ENCODE results near the gene P2RY14. TPM values are rescaled to one million over a fixed set of nuclear protein-coding genes. Genes with fewer than 3 reads are reported as not detected.

The P2RY14 gene
- total RNA-seq, 1 donor from 2014 or later = not detected

DNA sequence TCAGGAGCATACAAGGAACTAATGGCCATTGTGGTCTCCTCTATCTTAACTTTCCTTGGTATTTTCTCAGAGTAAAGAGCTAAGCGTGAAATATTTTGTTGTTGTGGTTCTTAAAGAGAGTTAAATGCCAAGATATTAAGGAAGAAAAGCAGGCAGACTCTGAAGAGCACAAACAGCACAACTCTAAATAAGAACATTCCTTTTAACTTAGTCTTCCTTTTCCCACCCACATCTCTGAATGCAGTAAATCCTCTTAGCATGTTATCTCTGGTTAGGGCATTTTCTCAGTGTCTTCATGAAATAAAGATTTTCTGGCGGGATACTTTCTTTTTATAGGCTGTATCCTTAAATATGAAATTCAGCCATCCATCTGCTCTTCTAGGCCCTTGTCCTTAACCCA is 36.8 kb upstream of the P2RY14 start:
- H3K36me3 Mint-ChIP-seq (ENCODE audit: low read depth) = no peaks in the 10 kb centered on the region
- peaks cover 3% of the 10 kb centered on the region for H3K9me3 Mint-ChIP-seq
- no peak overlapping the region for H3K27ac Mint-ChIP-seq (ENCODE audit: unreplicated experiment)
- TF ChIP-seq, protein P1, sequence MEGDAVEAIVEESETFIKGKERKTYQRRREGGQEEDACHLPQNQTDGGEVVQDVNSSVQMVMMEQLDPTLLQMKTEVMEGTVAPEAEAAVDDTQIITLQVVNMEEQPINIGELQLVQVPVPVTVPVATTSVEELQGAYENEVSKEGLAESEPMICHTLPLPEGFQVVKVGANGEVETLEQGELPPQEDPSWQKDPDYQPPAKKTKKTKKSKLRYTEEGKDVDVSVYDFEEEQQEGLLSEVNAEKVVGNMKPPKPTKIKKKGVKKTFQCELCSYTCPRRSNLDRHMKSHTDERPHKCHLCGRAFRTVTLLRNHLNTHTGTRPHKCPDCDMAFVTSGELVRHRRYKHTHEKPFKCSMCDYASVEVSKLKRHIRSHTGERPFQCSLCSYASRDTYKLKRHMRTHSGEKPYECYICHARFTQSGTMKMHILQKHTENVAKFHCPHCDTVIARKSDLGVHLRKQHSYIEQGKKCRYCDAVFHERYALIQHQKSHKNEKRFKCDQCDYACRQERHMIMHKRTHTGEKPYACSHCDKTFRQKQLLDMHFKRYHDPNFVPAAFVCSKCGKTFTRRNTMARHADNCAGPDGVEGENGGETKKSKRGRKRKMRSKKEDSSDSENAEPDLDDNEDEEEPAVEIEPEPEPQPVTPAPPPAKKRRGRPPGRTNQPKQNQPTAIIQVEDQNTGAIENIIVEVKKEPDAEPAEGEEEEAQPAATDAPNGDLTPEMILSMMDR (conservative IDR thresholded peaks at IDR 0.05) = no peak
- no peaks in the 10 kb centered on the region for H3K27me3 Mint-ChIP-seq (ENCODE audit: low read depth)
- H3K4me3 Mint-ChIP-seq = no peak overlapping the region
- H3K4me1 Mint-ChIP-seq = no peaks in the 10 kb centered on the region
- no peak for DNase-seq (ENCODE audit: low read depth, low spot score)

DNA sequence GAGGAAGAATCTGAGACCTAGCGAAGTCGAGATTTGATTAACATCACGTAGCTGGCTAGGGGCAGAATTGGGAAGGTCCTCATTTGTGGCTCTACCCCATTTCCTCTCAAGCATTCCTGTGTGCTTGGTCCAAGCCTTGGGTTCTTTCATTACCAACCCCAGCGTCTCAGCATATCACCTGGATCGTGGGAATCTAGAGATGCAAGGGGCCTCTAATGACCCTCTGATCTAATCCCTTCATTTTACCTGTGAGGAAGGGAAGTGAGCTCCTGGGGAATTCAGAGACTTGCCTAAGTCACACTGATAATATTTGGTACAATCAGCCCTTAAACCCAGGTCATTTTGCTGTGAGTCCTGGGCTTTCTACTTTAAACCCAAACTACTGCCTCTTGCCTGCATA is 36.3 kb upstream of the P2RY14 start:
- Mint-ChIP-seq H3K27me3 (ENCODE audit: low read depth) (no peaks in the 10 kb centered on the region), H3K9me3 (peaks cover 3% of the 10 kb centered on the region), H3K27ac (ENCODE audit: unreplicated experiment) (no peak overlapping the region), H3K4me3 (no peak overlapping the region), H3K36me3 (ENCODE audit: low read depth) (no peaks in the 10 kb centered on the region), H3K4me1 (no peaks in the 10 kb centered on the region)
- DNase-seq (ENCODE audit: low read depth, low spot score) = no peak
- TF ChIP-seq, protein P1 (conservative IDR thresholded peaks at IDR 0.05) = no peak

DNA sequence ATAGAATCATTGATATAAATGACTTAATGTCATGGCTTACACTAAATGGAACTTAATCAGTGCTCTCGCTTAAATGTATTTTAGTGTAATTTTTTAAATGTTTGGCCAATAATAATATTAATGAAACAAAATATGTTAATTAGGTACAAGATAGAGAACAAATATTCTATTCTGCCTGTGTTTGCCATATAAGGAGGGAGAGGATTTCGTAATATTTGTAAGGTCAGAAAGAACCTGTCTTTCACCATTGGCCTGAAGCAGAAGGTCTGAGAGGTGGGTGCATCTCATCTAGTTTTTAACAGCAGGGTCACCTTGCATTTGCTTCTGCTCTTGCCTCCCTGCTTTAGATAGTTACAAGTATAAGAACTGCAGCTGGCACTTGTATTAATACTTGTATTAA is 35.8 kb upstream of the P2RY14 start:
- H3K27me3 Mint-ChIP-seq (ENCODE audit: low read depth) = no peaks in the 10 kb centered on the region
- TF ChIP-seq, protein P1 (conservative IDR thresholded peaks at IDR 0.05) = no peak
- no peaks in the 10 kb centered on the region for H3K4me1 Mint-ChIP-seq
- peaks cover 3% of the 10 kb centered on the region for H3K9me3 Mint-ChIP-seq
- no peak for DNase-seq (ENCODE audit: low read depth, low spot score)
- H3K36me3 Mint-ChIP-seq (ENCODE audit: low read depth) = no peaks in the 10 kb centered on the region
- no peak overlapping the region for H3K27ac Mint-ChIP-seq (ENCODE audit: unreplicated experiment)
- H3K4me3 Mint-ChIP-seq = no peak overlapping the region

DNA sequence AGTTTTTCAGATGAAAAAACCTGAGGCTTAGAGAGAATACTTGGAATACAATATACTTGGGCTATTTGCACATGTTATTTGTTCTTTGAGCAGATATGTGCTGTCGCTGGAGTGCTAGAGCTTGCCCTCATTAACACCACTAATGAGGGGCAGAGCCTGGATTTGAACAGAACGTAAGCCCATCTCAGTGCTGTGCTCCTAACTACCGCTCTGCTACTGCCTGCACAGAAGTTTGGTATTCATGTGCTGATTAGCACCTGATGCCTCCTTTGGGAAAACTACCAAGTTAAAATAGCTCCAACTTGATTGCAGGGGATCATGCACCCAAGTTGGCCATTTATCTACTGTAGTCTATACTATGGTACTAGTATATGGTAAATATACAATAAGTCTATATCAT is 34.6 kb upstream of the P2RY14 start:
- no peak for DNase-seq (ENCODE audit: low read depth, low spot score)
- Mint-ChIP-seq H3K9me3 (peaks cover 3% of the 10 kb centered on the region), H3K4me1 (no peaks in the 10 kb centered on the region), H3K27me3 (ENCODE audit: low read depth) (no peaks in the 10 kb centered on the region), H3K27ac (ENCODE audit: unreplicated experiment) (no peak overlapping the region), H3K36me3 (ENCODE audit: low read depth) (no peaks in the 10 kb centered on the region), H3K4me3 (no peak overlapping the region)
- TF ChIP-seq, protein P1 (conservative IDR thresholded peaks at IDR 0.05) = no peak

DNA sequence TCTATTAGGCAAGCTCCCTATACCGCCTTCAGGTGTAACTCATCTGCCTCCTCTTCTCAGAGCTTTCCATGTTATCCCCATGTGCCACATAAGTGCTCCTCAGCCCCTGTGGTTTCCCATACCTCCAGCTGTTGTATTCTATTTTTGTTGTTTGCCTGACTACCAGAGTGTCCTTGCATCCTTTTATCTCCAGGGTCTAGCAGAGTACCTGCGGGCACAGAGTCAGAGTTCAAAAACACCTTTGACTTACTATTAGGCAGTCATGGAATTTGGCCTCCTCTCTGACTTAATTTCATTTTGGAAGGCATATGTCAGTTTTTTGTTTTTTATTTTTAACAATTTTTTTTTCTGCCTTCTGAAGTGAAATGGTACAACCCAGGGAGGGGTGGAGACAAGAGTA is 31.2 kb upstream of the P2RY14 start:
- Mint-ChIP-seq H3K4me3 (no peak overlapping the region), H3K27ac (ENCODE audit: unreplicated experiment) (no peak overlapping the region), H3K27me3 (ENCODE audit: low read depth) (no peaks in the 10 kb centered on the region), H3K36me3 (ENCODE audit: low read depth) (no peaks in the 10 kb centered on the region), H3K4me1 (no peaks in the 10 kb centered on the region), H3K9me3 (no peaks in the 10 kb centered on the region)
- DNase-seq (ENCODE audit: low read depth, low spot score) = no peak
- TF ChIP-seq, protein P1 (conservative IDR thresholded peaks at IDR 0.05) = no peak
